ENCODE data around the gene NHLRC4.

Gene NHLRC4

DNA sequence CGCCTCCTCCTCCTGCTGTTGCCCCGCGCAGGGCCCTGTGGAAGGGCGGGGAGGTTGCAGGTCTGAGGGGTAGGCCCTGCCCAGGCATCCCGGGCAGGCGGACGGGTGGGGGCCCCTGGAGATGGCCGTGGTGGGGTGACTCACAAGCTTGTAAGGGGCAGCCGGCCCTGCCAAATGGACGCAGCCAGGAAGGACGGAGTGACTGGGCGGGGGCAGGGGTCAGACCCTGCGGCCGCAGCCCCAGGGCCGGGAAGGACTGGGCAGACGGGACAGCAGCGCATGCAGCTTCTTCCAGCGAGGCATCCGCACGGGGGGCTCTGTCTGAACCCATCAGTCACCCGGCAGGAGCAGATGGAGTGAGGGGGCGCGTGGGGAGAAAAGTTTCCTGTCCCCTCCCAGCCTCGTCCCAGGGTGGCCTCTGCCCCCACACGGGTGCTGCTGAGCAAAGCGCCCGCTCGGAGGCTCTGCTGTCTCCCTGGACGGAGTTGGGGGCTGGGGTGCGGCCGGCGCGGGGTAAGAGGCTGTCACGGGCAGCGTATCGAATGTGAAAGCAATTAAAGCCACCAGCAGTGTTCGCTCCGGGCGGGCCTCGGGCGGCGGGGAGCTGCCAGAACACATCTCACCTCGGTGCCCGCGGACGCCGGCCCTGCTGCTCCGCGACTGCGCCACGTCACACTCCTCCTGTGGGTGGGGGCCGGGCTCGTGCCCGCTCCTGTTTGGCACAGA lies 12.0 kb upstream of the NHLRC4 start:
- no peak for DNase-seq

DNA sequence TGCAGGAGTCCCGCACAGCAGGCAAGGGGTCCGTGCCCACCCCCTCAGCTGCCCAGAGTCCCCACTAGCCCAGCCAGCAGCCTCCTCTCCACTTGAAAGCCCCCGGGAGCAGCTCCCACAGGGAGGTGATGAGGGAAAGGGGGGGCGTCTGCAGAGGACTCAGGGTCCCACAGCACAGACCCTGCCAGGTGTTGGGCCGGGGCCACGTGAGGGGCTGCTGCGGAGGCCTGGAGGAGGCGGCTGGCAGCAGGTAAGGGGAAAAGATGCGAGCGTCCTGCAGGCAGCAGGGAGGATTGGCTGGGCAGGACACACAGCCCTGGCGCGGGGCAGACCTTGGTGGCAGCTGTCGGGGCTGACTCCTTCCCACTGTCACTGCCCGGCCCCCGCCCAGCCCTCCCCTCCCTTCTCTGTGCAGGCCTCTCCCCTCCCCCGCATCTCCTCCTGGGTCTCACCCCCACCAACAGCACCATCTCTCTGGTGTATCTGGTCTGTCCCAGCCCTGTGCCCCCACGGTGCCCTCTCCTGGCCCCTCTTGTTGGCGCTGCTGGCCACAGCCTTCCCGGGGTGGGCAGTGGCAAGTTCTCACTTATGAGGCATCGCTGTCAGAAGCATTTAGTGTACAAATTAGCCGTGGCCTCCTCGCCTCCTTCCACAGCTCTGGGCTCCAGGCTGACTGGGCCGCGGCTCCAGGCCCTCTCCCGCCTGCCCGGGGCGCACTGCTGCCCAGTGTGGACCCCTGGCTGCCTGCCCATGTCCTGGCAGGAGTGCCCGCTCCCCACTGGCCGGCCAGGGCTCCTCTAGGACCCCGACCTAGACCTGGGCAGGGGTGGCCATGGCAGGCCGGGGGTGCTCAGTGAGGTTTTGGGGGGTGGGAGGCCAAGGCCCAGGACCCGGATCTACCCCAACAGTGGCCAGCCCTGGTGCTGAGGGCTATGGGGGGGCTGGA lies 11.0 kb upstream of the NHLRC4 start:
- DNase-seq = no peak

DNA sequence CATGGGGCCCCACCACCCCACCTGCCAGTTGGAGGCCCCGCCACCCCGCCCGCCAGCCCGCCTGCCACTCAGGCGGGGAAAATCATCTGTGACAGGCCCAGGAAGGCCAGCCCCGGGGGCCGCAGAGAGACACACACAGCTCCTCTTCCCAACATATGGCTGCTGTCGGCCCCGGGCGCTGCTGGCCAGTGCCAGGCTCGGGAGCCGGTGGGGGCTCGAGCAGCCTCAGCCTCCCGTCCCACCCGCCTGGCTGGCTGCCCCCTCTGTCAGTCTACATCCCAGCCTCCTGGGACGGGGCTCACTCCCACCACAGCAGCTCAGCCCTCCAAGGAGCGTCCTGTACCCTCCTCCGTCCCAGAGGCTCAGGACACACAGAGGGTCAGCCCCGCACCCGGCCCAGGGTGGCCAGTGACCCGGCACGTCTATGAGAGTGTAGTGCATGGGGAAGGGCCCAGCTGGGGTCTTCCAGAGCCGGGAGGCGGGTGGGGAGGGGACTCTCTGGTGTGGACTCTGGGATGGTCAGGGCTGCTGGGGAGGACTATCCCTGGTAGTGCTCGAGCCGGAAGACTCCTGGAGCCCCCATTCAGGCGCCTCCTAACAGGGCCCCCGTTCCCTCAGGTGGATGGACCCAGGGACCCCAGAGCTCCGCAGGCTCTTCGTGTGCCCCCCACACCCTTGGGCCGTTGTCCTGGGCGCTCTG lies 10.2 kb upstream of the NHLRC4 start:
- no peak for DNase-seq

DNA sequence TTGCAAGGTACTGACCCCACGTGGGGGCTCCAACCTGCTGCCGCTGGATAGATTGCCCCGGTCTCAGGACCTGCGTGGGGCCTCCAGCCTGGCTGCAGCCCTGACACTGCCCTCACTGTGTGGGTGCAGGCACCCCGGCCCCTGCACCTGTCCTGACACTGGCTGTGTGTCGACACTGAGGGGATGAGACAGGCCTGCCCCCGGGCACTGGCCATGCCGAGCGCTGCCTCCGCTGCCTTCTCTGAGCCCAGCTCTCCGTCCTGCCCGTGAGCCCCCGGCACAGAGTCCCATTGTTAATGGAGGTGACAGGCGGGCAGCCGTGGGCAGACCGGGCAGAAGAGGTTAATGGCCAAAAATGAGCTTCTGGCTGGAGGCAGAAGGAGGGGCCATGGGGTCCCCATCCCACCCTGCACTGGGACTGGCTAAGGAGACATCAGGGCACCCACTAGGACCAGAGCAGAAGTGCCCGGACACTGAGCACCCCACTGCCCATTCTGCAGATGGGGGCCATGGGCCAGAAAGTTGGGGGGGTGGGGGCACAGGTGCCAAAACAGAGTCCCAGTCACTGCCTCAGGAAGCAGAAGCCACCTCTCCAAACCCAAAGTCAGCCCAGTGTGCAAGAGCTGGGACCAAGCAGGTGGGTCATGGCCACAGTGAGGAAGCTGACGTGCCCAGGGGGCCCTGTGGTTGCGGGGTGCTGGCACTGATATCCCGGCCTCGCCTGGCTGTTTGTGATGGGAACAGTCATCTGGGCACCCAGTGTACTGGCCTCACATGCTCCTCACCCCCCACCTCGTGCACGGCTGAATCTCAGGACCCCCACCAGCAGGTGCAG lies 9.1 kb upstream of the NHLRC4 start:
- no peak for DNase-seq

DNA sequence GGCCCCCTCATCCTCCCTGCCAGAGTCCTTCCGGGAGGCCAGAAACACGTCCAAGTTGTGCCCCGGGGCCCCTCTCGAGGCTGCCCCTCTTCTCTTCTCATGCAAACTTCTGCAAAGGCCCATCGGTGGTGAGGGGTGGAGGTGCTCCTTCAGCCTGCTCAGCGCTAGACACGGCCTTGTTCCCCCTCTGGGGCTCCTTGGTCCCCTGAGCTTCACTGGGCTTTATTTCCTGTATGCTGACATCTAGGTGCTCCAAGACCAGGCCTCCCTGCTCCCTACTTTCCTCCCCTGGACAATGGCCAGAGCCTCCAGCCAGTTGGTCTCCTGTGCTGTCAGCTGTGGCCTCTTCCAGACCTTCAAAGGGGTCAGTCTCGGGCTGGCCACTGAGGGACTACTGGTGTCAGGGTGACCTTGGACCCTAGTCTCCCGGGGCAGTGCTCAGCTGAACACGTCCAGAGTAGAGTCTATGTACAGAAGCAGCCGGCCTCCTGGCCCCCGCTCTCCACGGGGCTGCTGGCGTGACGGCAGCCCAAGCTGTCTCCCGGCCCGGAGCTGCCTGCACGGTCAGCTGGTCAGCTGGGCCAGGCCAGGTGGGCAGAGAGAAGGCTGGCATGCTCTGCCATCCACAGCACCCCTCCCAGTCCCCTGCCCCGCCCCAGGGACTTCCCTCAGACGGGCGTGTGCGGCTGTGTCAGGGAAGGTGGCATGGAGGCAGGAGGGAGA lies 8.3 kb upstream of the NHLRC4 start:
- DNase-seq = no peak

DNA sequence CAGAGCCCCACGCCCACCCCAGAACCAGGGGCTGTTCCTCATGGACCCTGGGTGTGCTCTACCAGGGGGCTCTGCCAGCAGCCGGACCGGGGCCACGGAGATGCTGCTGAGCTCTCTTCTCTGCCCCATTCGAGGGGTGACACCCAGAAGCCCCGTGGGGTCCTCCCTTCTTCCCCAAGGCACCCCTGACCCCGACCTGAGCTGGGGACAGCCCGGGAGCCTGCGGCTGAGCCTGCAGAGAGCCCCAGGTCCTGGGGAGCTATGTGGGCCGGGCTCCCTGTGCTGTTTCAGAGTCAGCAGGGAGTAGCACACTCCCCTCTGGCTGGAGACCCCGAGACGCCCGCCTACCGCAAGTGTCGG lies 7.8 kb upstream of the NHLRC4 start:
- no peak for DNase-seq

DNA sequence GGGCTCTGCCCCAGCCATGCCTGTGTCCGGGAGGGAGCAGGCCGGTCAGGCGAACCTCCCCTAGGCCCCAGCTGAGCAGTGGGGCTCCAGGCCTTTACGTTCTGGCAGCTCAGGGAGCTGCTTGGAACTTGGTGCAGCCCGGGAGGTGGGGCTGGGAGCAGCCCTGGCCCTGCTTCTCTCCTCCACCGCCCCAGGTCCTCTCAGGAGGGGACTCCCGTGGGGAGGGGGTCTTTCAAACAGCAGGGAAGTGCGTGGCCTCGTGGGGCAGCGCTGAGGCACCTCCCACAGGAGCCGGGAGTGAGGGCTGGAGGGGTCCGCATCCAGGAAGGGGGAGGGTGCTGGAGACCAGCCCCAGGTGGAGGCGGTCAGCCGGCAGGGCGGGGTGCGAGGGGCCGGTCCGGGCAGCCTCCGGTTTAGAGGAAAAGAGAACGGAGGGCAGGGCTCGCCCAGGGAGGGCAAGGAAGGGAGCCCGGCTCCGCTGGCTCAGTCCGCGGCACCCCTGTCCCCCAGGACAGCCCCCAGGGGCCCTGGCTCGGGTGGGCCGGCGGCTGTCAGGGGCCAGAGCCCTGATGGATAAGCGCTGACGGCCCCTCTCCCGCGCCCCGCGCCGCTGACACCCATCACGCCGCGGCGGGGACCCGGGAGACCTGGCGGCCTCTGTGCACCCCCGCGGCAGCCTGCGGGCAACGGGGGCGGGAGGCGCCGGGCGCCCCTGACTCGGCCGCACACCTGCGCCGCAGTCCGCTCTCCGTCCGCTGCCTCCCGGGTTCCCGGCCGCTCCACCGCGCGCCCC lies 7.2 kb upstream of the NHLRC4 start:
- no peak for DNase-seq

DNA sequence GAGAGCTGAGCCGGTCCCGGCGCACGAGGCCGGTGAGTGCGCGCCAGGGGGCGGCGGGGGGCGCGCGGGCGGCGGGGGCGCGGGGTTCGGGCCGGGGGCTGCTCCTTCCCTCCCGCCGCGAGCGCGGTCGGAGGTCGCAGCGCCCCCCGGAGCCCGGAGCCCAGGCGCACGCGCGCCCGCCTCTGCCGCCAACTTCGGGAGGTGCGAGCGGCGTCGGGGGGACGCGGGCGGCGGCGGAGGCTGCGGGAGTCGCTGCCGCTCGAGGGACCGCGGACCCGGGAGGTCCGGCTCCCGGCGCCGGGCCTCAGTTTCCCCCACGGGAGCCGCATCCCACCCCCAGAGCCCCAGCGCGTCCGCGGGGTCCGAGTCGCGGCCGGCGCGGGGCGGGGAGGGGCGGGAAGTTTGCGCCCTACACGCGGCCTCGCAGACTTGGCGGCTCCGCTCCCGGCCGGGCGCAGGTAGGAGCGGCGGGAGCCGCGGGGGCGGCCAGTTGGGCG lies 6.6 kb upstream of the NHLRC4 start, which contains the start of gene PRR35:
TSS of gene PRR35 (plus strand) at position 191 of the 497 bp plus-strand sequence. CDS start 2,901 bp downstream, outside the sequence.
- DNase-seq = no peak

DNA sequence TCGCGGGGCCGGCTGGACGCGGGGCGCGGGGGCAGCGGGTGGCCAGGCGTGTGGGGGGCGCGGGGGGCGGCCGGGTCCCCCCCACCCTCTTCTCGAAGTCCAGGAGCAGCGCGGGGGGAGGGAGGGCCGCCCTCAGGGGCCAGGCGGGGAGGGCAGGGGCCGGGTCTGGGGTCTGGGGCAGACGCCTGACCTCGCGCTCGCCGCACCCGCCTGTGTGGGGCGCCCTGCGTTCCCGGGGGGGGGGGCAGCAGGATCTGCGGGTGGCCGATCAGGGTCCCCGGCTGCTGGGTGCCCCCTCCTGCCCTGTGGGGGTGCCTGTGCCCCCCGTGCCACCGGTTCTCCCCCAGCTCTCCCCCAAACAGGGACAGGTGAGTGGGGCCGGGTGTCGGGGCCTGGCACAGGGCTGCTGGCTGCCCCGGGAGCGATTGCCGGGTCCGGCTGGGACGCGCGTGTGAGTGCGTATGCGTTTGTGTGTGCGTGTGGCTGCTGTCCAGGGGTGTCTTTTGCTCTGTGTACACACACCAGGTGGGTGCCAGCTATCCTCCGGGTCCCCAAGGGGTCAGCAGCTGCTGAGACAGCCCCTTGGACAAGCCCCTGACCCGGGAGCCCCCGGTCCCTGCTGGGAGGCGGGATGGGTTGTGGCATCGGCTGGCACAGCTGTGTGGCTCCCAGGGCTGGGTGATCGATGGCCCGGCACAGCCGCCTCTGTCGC lies 5.9 kb upstream of the NHLRC4 start:
- DNase-seq = no peak

DNA sequence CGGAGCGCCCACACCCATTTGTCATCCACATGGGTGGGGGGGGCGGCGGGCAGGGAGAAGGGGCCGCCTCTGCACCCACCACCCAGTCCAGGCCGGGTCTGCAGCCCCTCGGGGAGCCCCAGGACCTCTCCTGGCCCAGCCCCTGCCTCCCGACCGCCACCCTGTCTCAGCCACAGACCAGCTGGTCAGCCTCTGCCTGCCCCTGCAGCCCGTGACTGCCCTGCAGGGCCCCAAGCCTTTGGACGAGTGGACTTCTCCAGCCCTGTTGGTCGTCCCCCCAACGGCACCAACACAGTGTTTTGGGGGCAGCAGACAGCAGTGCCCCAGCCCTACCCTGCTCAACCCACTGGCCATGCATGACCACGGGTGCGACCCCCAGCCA lies 5.4 kb upstream of the NHLRC4 start:
- no peak for DNase-seq

DNA sequence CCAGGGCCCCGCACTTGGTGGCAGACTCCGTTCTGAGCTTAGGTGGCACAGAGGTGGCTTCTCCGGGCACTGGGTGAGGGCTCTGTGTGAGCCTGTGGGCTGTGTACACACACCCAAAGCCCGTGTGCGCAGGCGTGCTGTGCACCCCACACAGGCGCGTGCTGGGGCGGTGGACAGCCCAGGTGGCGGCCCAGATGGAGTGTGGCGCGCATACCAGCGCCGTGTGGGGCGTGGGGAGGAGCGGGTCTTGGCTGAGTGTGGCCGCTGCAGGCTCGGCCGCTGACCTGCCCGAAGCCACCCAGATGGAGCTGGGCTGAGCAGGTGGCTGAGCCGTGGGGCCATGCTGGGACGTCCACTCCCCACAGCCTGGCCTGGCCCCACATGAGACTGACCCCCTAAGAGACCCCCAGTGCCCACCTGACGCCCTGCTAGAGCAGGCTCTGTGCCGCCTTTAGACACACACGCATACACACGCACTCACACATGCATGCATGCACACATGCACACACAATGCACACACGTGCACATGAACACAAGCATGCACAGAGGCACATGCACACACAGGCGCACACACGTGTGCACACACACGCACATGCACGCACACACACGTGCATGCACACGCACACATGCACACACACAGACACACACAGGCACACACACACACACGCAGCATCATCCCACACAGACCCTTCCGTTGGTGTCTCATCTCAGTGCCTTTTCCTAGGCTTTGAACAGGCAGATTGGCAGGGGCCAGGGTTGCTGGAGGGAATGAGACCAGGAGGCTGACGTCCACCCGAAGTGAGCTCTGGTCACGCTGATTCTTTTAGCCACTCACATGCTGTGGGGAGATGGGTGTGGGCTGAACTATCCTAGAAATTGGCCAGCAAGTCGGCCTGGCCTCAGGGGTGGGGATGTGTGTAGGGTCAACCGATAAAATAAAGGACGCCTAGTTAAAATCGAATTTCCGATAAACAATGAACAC lies 4.6 kb upstream of the NHLRC4 start:
- no peak for DNase-seq

DNA sequence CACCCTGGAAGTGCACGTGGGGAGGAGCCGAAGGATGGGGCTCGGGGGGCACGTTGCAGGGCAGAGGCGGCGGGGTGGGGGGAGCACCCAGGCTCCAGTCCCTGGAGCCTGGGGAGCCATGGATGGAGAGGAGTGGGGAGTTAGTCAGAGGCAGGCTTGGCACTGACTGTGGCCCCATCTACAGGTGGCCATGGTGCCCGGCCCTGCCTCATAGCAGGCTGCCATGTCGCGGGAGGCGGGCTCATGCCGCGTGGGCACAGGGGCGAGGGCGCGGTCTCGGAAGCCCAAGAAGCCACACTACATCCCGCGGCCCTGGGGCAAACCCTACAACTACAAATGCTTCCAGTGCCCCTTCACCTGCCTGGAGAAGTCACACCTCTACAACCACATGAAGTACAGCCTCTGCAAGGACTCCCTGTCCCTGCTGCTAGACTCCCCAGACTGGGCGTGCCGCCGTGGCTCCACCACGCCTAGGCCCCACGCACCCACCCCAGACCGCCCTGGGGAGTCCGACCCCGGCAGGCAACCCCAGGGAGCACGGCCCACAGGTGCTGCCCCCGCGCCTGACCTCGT lies 3.6 kb upstream of the NHLRC4 start:
- no peak for DNase-seq

DNA sequence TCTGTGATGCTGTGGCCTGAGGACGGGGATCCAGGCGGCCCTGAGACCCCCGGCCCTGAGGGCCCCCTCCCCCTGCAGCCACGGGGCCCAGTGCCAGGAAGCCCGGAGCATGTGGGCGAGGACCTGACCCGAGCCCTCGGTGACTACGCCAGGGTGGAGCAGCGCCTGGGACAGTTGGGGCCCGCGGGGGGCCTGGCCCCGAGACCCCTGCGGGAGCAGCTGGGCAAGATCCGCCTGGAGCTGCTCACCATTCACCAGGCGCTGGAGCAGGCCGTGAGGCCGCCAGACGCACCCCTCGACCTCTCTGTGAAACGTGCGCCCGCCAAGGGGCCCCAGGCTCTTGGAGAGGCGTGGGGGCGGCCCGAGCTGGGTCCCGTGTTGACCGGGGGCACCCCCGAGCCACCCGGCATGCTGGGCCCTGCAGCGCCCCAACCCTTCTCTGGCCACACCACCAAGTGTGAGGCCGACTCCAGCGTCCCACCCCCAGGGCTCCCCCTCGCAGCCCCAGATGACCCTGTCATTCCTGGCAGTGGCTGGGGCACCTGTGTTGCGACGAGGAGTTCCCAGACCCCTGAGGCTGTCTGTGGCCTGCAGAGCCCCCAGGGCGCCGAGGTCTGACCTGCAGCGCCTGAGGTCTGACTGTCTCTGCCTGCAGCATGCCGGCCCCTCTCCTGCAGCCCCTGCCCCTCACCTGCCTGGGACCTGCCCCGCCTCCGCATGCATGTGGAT lies 2.0 kb upstream of the NHLRC4 start:
- DNase-seq = no peak

DNA sequence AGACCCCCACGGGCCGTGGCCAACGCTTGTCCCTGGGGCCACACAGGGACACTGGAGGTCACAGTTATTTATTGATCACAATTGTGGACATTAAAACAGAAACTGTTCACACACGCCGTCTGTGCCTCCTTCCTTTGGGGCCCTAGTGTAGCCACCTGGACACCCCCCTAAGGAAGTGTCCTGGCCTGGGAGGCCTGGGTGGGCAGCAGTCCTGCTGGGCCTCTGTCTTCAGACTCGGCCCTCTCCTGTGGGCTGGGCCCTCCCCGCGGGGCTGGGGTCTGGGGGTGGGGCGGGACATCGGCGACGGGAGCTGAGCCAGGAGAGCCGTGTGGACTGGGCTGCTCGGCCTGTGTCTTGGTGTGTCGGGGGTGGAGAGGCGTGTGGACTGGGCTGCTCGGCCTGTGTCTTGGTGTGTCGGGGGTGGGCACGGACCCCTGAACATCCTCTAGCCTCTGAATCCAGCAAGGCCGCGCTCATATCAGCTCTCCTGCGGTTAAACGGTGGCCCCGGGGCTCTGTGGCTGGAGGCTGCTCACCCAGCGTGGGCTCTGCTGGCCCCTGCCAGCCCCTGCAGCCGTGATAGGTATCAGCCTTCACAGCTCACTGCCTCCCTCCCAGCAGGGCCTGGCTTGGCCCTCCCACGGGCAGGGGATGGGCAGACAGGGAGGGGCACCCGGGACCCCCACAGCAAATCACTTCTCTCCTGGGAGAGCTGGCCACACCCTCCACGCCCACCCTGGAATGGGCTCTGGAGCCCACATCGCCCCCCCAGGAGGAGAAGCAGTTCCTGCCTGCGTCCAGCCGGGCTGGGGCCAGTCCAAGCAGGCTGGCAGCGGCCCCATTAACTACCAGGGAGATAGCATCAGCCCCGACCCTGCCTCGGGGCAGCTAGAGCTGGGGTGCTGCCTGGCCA lies 1.1 kb upstream of the NHLRC4 start:
- peak; percentile 57 for DNase-seq

DNA sequence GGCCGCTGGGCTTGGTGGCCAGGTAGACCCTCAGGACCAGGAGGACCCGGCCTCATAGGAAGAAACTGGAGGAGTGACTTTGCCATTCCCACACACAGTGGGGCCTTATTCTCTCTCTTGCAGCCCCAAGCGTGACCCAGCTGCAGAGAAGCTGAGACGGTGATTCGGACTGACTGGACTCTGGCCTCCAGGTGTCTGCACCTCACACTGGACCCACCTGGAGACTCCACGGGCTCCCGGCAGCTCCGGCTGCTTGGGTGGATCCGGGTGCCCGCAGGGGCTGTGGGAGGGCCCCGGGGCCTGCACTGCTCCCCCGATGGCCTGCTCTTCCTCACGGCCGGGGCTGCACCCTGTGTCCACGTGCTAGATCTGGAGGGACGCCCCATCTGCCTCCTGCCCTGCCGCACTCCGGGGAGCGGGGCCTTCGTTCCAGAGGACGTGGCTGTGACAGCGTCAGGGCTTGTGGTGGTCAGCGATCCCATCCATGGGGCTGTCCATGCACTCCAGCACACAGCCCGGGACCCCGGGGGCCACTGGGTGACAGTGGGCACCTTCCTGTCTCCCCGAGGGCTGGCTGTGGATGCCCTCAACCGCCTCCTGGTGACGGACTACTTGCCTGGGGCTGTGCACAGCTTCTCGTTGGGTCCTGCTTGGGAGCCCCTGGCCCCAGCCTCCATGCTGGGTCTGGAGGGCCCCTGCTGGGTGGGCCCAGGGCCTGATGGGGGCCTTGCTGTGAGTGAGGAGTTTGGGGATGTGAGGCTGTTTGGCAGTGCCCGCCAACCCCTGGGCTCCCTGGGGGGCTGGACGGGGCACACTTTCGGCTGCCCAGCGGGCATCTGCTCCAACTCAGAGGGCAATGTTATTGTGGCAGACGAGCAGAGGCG lies 810 bp downstream of the NHLRC4 start:
- no peak for DNase-seq
